Measurements from ENCODE around the gene SLC47A1. TPM values are rescaled to one million over a fixed set of nuclear protein-coding genes. Genes with fewer than 3 reads are reported as not detected.

Gene SLC47A1
- total and polyA plus RNA-seq, 9 of the 15 experiments (the other 6 are each of a cell fraction or from before 2014, with no cell fraction given), result not detected

DNA sequence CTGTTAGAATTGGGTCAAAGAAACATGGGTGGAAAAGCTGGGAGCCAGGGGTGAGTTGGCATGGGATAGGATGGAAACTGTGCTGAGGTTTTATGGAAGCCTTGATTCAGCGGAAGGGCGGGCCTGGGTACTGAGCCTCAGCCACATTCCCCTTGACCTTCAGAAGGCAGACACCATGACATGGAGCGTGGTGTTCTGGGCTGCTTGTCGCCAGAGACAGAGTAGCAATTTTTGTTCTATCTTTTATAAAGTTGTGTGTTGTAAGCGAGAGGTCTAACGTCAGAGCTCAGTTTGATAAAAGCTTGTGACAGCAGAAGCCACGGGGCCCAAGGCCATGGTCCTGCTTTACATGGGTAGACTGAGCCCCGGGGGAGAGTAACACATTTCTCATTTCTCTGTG is 50.2 kb downstream of the SLC47A1 start:
- Histone ChIP-seq H3K79me2 (ENCODE audit: control insufficient read depth, insufficient read depth, low read length) (no peaks in the 10 kb centered on the region), H3K36me3 (ENCODE audit: control insufficient read depth, insufficient read depth, low read length) (no peaks in the 10 kb centered on the region), H3K4me2 (ENCODE audit: insufficient read depth, low read length) (no peak overlapping the region), H3K9ac (ENCODE audit: insufficient read depth in 1 of 2, low read depth in 2 of 2, low read length in 2 of 2) (no peak overlapping the region), H4K20me1 (replicated peaks; ENCODE audit: control insufficient read depth, insufficient read depth, low read length) (no peaks in the 10 kb centered on the region), H3K9me3 (replicated peaks; ENCODE audit: control insufficient read depth, insufficient read depth, low read depth, low read length) (no peaks in the 10 kb centered on the region), H3K4me1 (replicated peaks in 1 of 2; ENCODE audit: control insufficient read depth in 2 of 2, insufficient read depth in 2 of 2, low read length in 2 of 2) (no peaks in the 10 kb centered on the region), H3K9me1 (ENCODE audit: control insufficient read depth, insufficient read depth, low read length) (no peaks in the 10 kb centered on the region), H2AFZ (ENCODE audit: low read depth, low read length) (no peak overlapping the region), H3K4me3 (no peak overlapping the region), H3K27me3 (ENCODE audit: control insufficient read depth in 2 of 2, insufficient read depth in 2 of 2, low read length in 2 of 2) (peaks cover 3 to 10% of the 10 kb centered on the region in 2 experiments; a peak in 4 of 5 replicates), H3K27ac (ENCODE audit: extremely low read depth, low read depth, low read length) (no peak overlapping the region)
- intact Hi-C loops (cut with micrococcal nuclease) (no loop called here), in situ Hi-C loops (cut with MboI) (no loop called here)
- POLR2A ChIA-PET, result no interaction called here
- TF ChIP-seq, protein P1, sequence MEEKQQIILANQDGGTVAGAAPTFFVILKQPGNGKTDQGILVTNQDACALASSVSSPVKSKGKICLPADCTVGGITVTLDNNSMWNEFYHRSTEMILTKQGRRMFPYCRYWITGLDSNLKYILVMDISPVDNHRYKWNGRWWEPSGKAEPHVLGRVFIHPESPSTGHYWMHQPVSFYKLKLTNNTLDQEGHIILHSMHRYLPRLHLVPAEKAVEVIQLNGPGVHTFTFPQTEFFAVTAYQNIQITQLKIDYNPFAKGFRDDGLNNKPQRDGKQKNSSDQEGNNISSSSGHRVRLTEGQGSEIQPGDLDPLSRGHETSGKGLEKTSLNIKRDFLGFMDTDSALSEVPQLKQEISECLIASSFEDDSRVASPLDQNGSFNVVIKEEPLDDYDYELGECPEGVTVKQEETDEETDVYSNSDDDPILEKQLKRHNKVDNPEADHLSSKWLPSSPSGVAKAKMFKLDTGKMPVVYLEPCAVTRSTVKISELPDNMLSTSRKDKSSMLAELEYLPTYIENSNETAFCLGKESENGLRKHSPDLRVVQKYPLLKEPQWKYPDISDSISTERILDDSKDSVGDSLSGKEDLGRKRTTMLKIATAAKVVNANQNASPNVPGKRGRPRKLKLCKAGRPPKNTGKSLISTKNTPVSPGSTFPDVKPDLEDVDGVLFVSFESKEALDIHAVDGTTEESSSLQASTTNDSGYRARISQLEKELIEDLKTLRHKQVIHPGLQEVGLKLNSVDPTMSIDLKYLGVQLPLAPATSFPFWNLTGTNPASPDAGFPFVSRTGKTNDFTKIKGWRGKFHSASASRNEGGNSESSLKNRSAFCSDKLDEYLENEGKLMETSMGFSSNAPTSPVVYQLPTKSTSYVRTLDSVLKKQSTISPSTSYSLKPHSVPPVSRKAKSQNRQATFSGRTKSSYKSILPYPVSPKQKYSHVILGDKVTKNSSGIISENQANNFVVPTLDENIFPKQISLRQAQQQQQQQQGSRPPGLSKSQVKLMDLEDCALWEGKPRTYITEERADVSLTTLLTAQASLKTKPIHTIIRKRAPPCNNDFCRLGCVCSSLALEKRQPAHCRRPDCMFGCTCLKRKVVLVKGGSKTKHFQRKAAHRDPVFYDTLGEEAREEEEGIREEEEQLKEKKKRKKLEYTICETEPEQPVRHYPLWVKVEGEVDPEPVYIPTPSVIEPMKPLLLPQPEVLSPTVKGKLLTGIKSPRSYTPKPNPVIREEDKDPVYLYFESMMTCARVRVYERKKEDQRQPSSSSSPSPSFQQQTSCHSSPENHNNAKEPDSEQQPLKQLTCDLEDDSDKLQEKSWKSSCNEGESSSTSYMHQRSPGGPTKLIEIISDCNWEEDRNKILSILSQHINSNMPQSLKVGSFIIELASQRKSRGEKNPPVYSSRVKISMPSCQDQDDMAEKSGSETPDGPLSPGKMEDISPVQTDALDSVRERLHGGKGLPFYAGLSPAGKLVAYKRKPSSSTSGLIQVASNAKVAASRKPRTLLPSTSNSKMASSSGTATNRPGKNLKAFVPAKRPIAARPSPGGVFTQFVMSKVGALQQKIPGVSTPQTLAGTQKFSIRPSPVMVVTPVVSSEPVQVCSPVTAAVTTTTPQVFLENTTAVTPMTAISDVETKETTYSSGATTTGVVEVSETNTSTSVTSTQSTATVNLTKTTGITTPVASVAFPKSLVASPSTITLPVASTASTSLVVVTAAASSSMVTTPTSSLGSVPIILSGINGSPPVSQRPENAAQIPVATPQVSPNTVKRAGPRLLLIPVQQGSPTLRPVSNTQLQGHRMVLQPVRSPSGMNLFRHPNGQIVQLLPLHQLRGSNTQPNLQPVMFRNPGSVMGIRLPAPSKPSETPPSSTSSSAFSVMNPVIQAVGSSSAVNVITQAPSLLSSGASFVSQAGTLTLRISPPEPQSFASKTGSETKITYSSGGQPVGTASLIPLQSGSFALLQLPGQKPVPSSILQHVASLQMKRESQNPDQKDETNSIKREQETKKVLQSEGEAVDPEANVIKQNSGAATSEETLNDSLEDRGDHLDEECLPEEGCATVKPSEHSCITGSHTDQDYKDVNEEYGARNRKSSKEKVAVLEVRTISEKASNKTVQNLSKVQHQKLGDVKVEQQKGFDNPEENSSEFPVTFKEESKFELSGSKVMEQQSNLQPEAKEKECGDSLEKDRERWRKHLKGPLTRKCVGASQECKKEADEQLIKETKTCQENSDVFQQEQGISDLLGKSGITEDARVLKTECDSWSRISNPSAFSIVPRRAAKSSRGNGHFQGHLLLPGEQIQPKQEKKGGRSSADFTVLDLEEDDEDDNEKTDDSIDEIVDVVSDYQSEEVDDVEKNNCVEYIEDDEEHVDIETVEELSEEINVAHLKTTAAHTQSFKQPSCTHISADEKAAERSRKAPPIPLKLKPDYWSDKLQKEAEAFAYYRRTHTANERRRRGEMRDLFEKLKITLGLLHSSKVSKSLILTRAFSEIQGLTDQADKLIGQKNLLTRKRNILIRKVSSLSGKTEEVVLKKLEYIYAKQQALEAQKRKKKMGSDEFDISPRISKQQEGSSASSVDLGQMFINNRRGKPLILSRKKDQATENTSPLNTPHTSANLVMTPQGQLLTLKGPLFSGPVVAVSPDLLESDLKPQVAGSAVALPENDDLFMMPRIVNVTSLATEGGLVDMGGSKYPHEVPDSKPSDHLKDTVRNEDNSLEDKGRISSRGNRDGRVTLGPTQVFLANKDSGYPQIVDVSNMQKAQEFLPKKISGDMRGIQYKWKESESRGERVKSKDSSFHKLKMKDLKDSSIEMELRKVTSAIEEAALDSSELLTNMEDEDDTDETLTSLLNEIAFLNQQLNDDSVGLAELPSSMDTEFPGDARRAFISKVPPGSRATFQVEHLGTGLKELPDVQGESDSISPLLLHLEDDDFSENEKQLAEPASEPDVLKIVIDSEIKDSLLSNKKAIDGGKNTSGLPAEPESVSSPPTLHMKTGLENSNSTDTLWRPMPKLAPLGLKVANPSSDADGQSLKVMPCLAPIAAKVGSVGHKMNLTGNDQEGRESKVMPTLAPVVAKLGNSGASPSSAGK (IDR thresholded peaks at IDR 0.05), result no peak
- TF ChIP-seq NR3C1 (CRISPR knock-in tag; IDR thresholded peaks at IDR 0.05) (no peak), ETS2 (tag; IDR thresholded peaks at IDR 0.05; ENCODE audit: borderline replicate concordance, poor library complexity, severe bottlenecking) (no peak), RFX7 (CRISPR knock-in tag; IDR thresholded peaks at IDR 0.05) (no peak), ZFP1 (CRISPR knock-in tag; IDR thresholded peaks at IDR 0.05) (no peak)
- TF ChIP-seq, protein P2, sequence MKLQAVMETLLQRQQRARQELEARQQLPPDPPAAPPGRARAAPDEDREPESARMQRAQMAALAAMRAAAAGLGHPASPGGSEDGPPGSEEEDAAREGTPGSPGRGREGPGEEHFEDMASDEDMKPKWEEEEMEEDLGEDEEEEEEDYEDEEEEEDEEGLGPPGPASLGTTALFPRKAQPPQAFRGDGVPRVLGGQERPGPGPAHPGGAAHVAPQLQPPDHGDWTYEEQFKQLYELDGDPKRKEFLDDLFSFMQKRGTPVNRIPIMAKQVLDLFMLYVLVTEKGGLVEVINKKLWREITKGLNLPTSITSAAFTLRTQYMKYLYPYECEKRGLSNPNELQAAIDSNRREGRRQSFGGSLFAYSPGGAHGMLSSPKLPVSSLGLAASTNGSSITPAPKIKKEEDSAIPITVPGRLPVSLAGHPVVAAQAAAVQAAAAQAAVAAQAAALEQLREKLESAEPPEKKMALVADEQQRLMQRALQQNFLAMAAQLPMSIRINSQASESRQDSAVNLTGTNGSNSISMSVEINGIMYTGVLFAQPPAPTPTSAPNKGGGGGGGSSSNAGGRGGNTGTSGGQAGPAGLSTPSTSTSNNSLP (IDR thresholded peaks at IDR 0.05; ENCODE audit: borderline replicate concordance, low read depth, low read length), result no peak
- no peak for DNase-seq (ENCODE audit: extremely low read depth in 1 of 4, low spot score in 3 of 4)
- no peak for ATAC-seq
- CTCF ChIA-PET (ENCODE audit: low intra/inter-chr PET ratio), result no interaction called here
- no TSS peak for BruUV-seq (replicated peaks)
- no peak for FAIRE-seq
- WGBS (ENCODE audit: insufficient coverage, low coverage, missing lambda C conversion rate), result 9% methylated on average over 6 of the region's 8 CpGs

Measured in K562 (cell line).